GM18526 (cell line): ENCODE measurements around the gene KIFC3.

Experiments used
- POLR2A ChIP-seq: IDR thresholded peaks from 3 replicates; pipeline ENCODE4 v1.6.1; 2011; ENCODE audit not compliant: insufficient read length; ENCODE audit errors: extremely low read depth

Gene KIFC3

GRCh38 chr16:57764006-57764340 lies 38.3 kb downstream of the KIFC3 start:
- TF ChIP-seq POLR2A = no peak

- no peak for TF ChIP-seq POLR2A
These were observed 38.8 kb downstream of the KIFC3 start for GRCh38 chr16:57763285-57764005.

DNA sequence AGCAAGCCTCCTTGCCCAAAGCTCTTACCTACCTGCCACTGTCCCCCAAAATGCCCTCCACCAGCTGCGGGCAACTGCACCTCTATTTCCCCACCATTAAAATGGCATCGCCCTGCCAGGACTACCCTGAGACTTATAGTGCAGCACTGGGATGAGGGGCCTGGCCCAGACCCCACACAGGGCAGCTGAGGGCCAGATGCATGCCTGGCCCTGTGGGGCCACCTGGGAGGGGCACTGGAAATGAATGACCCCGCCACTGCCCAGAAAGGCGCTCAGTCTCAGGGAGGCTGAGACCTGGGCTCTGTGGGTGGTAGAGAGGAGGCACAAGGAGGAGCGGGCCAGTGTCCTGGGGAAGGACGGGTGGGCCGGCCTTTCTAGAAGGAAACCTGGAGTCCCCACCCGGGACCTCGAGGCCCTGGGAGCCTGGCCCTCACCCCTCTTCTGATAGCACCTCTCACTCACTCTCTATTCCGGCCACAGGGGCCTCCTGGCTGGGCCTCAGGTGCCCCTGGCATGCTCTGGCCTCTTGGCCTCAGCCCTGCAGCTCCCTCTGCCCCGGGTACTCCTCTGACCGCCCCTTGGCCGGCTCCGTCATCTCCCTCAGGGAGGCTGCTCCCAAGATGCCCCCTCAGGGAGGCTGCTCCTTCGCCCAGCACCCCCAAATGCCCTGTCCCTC lies 39.8 kb downstream of the KIFC3 start:
- TF ChIP-seq POLR2A = no peak

- no peak for TF ChIP-seq POLR2A
These were observed 40.3 kb downstream of the KIFC3 start for GRCh38 chr16:57761957-57762356.

GRCh38 chr16:57761301-57761700 lies 41.0 kb downstream of the KIFC3 start:
- no peak for TF ChIP-seq POLR2A

- TF ChIP-seq POLR2A = no peak
These were observed 41.7 kb downstream of the KIFC3 start for GRCh38 chr16:57760357-57761160.

GRCh38 chr16:57759541-57760356 lies 42.5 kb downstream of the KIFC3 start:
- no peak for TF ChIP-seq POLR2A

- no peak for TF ChIP-seq POLR2A
These were observed 43.2 kb downstream of the KIFC3 start for GRCh38 chr16:57759131-57759530.

DNA sequence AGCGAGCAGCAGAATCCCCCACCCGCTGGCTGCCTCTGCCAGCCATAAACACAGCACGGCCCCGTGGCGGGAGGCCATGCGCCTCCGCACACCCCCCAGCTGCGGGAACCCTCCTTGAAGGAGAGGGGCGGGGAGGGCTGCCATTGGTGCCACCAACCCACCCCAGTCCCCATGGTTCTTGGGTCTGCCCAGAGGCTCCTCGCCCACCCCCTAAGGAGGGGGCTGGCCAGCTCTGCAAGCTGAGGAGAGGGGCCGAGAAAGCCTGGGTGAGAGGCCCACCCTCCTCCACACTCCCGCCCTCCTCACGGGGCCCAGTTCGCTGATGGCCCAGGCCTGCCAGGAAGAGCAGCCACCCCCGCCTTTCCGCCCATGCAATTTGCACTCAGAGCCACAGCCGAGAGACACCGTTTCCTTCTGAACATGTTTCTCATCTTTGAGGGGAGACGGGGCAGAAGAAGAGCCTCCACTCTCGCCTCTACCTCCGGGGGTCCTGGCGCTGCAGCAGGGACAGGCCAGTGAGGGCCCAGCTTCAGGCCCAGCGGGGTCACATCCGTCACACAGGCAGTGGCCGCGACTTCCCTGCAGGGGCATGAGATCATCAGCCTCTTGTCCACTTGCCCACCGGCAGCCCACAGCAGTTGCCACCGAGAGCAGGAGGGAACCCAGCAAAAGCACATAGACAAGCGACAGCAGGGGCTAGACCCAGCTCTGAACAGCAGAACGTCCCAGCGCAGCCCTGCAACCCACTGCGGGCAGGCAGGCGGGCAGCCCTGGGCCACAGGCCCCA lies 43.8 kb downstream of the KIFC3 start:
- no peak for TF ChIP-seq POLR2A

- TF ChIP-seq POLR2A = no peak
These were observed 44.4 kb downstream of the KIFC3 start for GRCh38 chr16:57757883-57758282.

GRCh38 chr16:57757326-57757786 lies 44.9 kb downstream of the KIFC3 start:
- no peak for TF ChIP-seq POLR2A

DNA sequence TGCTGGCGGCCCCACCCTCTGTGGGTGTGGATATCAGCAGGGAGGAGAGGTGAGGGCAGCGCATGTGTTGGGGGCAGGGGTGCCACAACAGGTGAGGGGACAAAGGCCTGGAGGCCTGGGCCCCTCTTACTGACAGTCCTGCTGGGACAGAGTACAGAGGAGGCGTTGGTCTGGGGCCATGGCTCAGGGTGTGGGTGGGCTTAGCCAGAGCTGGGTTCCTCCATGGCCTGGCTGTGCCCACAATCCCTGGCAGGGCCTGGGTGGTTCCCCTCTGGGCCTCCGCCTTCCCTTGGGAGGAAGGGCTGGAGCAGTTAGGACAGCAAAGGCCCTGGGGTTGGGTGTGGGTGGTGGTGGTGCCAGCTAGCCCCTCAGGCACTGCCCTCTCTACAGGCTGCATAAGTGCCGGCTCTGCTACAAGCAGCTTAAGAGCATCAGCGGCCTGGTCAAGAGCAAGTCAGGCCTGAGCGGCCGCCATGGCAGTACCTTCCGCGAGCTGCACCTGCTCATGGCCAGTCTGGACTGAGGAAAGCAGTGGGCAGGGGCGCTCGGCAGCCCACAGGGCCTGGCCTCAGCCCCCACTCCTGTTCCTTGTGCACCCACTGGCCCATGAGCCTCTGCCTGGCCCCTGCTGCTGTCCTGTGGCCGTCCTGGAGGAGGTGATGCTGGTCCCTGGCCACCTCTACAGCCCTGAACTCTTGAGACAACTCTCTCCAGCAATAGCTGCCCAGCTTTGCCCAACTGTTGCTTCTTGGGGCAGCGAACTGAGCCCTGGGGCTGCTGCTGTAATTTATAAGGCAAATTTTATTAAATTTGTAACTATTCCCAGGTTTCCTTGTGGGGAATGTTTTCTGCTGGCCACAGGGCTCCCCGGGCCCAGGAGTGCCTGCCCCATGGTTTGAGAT lies 45.6 kb downstream of the KIFC3 start:
- TF ChIP-seq POLR2A = no peak

DNA sequence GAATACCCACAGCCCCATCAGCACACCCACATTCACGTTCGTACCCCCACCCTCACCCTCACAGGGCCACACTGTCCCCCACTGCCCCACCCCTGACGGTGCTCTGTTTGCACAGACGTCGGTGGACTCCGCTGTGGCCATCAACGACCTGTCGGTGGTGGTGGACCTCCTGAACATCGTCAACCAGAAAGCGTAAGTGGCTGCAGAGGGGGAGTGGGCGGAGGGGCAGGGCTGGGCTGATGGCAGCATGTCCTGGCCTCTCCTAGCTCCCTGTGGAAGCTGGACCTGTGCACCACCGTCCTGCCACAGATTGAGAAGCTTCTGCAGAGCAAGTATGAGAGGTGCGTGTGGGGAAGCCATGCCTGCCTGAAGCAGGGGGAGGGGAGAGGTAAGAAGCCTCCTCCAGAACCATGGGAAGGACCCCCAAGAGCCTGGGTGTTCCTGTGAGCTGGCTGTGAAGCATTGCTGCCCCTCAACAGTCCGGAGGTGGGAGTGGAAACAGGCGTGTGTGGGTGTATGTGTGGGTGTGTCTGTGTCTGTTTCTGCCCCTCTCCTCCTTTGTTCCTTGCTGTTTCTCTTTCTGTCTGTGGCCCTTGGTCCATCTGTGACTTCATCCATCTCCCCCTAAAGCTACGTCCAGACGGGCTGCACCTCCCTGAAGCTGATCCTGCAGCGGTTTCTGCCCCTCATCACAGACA lies 46.4 kb downstream of the KIFC3 start:
- TF ChIP-seq POLR2A = no peak
